ENCODE results near the gene ABHD16A.
"Not testable (repeated sequence)": the region's sequence is repeated elsewhere in the genome, so short reads cannot be mapped to it uniquely, and the experiment has no call there.

Gene ABHD16A

DNA sequence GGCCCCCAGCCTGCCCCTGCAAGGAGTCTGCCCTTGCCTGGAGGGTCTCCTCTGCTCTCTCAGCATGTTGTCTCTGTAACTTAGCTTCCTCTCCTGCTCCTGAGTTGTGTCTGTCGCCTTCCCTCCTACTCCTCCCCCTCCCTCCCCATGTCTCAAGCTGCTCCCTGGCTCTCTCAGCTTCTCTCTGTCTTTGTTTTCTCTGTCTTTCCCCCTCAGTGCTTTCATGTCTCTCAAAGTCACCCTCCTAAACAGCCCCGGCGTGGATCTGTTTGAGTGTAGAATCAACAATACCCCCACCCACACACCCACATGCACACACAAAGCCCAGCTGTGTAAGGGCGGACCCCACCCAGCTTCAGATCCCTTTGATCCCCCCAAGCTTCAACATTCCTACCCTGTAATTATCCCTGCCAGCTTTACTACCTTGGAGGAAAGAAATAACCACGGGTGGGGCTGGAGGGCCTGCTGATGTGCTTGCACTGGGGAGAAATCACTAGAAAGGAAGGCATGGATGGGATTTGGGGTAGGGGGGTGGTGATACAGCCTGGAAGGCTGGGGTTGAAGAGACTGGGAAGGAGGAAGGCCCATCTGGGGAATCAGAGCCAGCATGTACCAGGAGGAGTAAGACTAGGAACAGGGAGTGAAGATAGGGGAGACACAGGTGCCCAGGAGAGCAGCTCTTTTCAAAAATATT lies 11.0 kb upstream of the ABHD16A start:
- DNase-seq (ENCODE audit: low read depth), result no peak

DNA sequence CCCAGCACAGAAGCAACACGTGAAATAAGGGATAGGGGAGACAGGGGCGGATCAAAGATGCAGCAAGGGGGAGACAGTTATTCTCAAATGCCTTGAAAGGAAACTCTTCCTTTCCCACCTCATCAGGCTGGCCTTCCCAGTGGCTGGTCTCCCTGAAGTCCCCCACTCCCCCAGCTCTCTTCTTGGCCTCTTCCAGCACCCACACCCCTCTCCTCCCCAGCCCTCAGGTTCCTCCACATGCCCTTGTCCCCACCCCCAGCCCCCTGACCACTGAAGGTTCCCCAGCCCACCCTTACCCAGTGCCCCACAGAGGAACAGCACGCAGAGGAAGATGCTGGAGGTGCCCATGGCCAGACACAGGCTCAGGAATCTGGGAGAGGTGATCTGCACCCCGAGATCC lies 10.3 kb upstream of the ABHD16A start:
- no peak for DNase-seq (ENCODE audit: low read depth)

DNA sequence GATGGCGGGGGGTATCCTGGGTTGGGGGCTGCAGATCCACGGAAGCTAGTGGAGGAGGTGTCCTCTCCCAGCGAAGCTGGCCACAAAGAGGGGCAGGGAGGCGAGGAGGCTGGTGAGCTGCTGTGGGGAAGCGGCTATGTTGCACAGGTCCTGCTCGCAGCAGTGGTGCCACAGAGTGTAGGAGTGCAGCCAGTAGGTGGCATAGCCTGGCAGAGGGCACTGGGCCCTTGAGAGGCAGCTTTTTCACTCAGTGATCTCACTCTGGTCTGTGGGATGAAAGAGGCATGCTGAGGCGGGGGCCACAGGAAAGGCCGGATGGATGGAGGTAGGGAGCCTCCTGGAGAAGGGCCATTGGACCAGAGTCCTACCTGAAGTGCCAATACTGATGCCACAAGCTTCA lies 9.2 kb upstream of the ABHD16A start:
- no peak for DNase-seq (ENCODE audit: low read depth)

DNA sequence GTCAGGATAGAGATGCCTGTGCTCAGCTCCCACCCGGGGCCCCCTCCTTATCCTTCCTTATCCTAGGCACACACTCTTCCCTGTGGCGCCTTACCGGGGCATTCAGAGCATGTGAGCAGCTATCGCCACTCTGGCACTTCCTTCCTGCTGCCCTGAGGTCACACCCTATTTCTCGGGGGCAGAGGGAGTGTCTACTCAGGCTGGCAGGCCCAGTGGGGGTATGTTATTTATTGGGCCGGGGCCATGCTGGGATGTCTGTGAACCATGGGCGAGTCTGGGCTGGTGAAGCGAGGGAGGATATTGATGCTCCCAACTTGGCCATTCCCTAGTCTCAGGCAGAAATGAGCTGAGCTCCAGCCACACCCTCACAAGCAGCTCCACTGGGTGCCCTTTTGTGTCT lies 8.1 kb upstream of the ABHD16A start:
- DNase-seq (ENCODE audit: low read depth), result no peak

DNA sequence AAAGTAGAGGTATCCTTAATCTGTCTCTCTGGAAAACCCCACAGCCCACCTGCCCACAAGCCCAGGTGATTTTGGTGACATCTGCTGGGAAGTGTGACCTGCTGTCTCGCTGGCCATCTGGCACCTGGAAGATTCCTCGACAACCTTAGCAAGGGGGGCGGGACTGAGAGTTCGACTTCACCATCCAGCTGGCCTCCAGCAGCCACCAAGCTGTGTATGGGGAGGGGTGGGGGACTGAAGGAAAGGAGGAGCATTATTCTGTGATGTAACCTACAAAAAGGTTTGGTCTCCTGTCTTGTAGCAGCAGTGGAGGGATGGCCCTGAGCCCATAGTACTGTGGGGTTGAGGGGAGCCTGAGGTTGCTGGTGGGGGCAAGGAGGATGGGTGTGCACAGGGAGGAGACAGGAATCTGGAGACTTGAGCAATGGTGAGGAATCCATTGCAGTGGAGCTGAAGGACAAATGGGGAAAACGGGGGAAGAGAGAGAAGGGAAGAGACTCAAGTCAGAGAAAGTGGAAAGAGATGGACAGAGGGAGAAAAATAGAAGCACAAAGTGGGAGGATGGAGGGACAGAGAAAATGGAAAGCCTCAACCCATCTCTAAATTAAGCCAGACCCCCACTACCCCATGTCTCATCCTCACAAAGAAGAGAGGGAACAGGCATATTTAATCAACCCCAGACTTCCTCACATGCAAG lies 7.5 kb upstream of the ABHD16A start:
- no peak for DNase-seq (ENCODE audit: low read depth)

DNA sequence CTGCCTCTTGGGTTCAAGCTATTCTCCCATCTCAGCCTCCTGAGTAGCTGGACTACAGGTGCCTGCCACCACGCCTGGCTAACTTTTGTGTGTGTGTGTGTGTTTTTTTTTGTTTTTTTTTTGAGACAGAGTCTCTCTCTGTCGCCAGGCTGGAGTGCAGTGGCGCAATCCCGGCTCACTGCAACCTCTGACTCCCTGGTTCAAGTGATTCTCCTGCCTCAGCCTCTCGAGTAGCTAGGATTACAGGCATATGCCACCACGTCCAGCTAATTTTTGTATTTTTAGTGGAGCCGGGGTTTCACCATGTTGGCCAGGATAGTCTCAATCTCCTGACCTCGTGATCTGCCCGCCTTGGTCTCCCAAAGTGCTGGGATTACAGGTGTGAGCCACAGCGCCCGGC lies 6.0 kb upstream of the ABHD16A start:
- not testable (repeated sequence) for DNase-seq (ENCODE audit: low read depth)

DNA sequence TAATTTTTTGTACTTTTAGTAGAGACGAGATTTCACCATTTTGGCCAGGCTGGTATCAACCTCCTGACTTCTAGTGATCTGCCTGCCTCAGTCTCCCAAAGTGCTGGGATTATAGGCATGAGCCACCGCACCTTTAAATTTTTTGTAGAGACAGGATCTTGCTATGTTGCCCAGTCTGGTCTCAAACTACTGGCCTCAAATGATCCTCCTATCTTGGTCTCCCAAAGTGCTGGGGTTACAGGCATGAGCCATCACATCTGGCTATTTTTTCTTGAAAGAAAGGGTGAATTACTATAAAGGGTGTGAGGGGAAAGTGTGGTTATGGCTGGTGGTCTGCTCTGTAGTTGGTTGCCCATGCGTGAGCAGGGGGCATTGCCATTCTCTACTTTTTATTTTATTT lies 5.1 kb upstream of the ABHD16A start:
- DNase-seq (ENCODE audit: low read depth), result no peak

DNA sequence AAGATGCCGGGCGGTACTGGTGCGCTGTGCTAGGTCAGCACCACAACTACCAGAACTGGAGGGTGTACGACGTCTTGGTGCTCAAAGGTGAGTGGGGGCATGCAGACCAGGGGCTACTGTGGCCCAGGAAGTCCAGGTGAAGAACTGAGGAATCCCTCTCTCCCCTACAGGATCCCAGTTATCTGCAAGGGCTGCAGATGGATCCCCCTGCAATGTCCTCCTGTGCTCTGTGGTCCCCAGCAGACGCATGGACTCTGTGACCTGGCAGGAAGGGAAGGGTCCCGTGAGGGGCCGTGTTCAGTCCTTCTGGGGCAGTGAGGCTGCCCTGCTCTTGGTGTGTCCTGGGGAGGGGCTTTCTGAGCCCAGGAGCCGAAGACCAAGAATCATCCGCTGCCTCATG lies 4.6 kb upstream of the ABHD16A start:
- DNase-seq (ENCODE audit: low read depth), result no peak

DNA sequence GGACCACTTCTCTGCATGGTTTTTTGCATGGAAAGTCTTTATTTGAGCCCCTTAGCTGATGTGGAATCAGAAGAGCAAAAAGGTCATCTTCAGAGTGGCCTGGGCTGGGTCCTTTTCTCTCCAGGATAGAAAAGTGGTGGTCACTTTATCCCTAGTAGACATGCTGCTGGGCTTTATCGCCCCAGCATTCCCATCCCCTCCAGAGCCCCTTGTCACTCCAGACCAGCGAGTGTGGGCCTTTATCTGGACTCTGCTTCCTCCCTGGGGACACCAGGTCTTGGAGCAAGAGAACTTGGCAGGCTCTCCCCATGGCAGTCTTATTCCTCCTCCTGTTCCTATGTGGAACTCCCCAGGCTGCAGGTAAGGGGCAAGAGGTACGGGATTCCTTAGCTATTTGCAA lies 3.5 kb upstream of the ABHD16A start, which contains the start of gene LY6G6F:
LY6G6F (plus strand) TSS at position 268 of the 400 bp plus-strand sequence; CDS start at position 309, 41 bp downstream.
- no peak for DNase-seq (ENCODE audit: low read depth)

DNA sequence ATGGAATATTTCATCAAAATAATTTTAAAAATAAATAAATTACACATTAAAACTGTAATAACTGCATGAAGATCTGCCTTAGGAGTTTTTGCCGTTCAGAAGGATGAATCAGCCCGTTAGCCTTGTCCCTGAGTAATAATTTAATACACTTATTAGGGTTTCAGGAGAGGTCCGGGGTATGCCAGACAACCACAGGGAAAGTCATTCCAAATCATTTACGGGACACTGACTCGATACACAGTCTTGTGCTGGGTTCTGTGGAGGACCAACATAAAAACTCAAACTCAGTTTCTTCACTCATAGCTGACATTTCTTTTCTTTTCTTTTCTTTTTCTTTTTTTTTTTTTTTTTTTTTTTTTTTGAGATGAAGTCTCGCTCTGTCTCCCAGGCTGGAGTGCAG lies 2.8 kb upstream of the ABHD16A start:
- no peak for DNase-seq (ENCODE audit: low read depth)

DNA sequence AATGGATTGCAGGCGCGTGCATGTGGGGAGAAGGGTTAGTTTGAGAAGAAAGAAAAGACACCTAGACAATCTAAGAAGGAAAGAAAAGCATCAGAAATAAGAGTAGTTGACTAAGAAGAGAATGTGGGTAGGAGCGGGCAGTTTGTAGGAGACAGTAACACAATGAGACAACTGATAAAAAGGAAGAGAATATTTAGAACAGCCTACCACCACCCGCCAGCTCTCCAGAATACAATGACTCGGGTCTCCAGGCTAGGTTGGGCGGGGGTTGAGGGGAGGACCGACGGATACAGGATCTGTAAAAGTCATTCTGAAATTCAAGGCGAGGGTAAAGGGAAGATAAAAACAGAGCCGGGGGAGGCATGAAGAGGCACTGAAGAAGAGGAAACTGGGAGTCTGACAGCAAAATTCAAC lies 712 bp downstream of the ABHD16A start:
- DNase-seq (ENCODE audit: low read depth), result no peak

DNA sequence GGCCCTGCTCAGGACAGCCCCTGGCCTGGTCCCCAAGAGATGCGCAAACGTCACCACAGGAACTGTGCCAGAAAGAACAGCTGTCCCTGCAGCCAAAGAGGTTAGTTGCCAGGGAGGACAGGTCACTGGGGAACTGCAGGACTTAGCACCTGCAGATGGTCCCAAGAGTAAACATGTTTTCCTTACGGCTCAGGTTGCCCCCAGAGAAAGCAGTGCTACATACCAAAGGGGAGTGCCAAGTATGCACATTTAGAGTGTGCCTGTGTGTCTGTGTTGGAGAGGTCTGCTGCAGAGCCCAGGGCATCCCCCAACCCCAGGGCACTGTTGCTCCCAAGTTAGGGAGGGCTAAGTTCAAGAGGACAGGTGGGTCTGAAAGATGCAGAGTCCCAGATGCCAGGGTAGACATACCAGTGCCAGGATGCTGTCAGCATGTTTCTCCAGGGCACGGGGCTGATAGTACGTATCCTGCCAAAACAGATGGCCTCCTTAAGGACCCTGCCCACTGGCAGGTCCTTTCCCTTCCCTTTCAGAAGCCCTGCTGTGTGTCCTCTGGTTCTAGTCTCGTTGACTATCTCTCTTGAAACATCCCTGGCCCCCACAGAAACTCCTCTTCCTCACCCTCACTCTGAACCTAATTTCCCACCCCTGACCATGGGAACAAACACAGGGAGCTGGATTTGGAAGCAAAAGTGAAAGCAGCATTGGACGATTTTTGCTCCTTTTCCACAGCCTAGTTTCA lies 1.3 kb downstream of the ABHD16A start:
- DNase-seq (ENCODE audit: low read depth), result no peak

DNA sequence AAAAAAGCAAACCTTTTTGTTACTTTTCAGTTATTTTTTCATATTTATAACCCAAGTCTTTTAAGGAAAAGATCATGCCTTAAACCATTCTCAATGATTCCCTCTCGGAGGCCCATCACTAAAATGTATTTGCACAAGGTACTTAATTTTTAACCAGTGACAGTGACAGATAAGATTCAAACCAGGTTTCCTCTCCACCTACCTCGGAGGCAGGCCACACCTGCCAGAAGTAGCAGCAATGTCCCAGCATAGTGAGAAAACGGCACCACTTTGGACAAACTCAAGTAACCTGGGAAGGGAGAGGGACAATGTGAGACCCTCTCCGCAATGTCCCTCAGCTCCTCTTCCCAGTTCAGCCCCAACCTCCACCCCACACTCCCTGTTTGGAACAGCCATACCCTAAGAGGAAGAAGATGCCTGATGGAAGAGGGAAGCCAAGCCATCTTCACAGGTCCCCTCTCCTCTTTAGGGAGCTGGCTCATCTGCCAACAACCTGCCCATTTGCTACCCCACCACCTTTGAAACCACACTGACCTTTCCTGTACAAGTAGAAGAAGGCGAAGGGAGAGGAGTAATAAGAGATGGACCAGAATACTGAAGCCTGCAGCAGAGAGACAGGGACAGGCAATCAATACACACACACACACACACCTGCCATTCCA lies 2.3 kb downstream of the ABHD16A start:
- no peak for DNase-seq (ENCODE audit: low read depth)

DNA sequence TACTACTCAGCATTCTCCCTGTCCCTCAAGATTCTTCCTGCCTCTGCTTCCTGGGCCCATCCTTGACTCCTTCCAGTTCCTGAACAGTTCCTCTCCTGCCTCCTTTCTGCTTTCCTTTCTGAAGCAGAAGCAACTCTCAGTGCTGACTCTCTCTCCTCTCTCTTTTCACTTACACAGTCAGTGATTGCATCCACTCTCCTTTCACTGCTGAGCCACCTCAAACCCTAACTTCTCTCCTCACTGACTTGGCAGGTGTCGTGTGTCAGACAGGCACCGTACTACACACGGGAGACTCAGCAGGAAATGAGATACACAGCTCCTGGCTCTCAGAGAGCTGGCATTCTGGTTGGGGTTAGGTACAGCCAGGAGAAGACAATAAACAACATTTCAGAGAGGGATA lies 5.6 kb downstream of the ABHD16A start:
- no peak for DNase-seq (ENCODE audit: low read depth)

DNA sequence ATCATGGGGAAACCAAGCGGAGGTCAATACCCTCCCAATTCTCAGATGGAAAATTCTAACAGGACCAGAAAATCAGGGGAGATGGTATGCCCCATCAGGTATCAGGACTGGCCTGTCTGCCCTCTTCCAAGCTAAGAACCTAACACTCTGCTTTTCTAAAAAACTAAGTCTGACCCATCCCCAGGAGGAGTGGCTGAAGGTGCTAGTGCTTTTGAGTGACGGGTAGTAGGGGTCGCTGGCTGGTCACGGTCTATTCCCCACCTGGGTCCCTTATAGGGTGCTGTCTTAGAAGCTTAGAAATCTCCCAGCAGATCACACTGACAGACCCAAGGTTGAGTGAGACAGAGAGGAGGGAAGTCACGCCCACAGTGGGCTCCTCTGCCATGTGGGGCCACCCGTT lies 9.6 kb downstream of the ABHD16A start:
- DNase-seq (ENCODE audit: low read depth), result no peak

DNA sequence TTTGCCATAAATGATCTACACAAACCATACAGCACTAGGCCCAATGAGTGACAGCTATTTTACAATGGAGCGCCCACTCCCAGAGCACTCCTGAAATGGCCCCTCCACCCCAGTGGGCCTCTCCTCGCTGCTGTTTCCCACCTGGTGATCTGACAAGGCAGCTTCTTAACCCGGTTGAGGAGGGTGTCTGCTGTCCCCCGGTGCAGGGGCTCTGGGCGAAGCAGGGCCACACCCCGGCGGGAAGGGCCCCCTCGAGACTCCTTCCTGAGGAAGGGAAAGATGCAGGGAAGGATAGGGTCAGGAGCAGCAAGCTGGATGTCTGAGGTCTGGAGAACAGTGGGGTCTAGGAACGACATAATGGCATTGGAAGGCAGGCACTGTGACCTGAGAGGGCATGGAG lies 10.2 kb downstream of the ABHD16A start:
- DNase-seq (ENCODE audit: low read depth), result no peak

DNA sequence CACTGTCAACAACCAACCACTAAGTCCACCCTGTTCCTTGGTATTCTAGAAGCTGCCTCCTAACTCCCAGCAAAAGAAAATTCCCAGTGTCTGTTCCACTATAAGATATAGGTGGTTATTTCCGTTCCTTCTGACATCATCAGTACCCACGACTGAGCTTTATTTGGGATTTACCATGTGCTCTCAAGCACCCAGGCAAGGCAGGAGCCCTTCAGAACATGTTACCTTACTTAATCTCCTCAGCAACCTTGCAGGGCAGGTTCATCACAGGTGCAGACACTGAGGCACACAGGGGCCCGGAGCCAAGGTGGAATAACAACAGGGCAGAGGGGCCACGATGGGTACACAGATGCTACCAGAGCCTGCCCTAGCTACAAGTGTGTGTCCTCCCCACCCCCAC lies 10.8 kb downstream of the ABHD16A start:
- no peak for DNase-seq (ENCODE audit: low read depth)

DNA sequence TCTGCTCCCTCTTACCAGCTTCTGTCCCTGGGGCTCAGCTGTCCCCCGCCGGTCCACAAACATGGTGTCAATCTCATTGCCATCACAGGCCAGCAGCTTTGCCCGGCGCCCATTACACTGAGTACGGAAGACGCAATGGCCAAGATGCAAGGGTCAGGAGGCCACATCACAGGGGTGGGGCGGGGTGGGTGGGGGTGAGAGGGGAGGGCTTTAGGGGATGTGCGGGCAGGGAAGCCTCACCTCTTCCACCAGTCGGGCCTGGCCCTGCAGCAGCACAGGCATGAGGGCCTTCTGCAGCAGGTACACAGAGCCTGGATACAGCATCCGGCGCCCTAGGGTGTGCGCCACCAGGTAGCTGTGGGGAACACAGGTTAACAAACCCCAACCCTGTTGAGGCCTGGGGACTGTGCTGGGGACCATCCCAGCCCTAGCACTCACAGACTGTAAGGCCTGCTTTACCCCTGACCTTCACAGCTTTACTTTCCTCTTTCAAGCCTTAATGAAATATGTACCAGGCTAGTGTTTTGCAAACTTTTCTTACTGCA lies 11.5 kb downstream of the ABHD16A start:
- DNase-seq (ENCODE audit: low read depth), result no peak

DNA sequence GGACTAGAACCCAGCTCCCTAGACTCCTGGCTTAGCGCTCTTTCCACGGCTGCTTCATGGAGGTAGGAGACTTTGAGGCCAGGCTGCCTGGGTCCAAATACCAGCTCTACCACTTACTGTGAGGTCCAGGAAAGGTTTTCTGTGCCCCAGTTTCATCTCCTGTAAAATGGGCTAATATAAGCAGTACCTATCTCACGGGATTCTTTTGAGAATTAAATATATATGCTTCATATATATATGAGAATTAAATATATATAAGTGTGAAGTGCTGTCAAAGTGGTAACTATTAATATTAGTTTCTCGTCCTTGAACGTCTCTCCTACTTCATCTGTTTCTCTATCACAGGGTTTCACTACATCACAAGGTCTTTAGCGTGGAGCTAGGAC lies 12.1 kb downstream of the ABHD16A start:
- DNase-seq (ENCODE audit: low read depth), result no peak

DNA sequence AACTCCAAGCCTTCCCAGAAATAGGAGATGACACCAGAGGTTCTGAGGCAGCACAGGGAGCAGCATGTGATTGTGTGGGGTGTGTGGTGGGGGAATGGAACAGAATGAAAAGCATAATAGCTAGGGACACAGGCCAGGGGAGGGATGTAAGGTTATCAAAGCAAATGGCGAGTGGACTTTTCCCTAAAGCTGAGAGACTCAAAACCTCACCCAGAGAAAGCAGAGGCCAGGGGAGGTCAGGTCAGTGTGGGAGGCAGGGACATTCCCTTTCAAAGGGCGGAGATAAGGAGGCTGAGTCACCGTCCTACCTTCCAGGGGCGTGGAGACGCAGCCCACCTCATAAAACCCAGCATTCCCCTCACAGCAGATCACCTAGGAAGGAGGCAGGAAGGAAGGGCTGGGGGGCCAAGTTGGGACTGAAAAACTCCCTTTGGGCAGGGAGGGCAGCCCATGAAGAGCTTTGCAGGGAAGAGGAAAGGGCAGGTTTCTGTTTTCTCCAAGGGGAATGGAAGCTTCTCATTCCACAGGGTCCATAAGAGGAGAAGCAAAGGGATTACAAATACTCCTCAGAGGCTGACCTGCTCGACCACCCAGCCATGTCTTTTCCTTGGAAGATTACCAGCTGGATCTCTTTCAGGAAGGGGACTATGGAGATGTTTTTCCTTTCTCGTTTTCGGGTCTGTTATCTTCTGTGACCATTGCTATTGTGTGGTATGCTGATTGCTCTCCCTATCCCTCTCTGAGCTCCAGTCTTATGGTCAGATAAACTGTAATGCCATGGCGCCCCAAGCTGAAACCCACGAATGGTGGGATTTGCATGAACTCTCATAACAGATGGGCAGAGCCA lies 12.7 kb downstream of the ABHD16A start:
- DNase-seq (ENCODE audit: low read depth), result no peak
